Measurements from ENCODE around the gene SELENOI. TPM values are rescaled to one million over a fixed set of nuclear protein-coding genes. Genes with fewer than 3 reads are reported as not detected.

SELENOI gene
- total and polyA plus RNA-seq, 4 experiments from 2014 or later: 2.7 to 20.0 (median 11.4) TPM

- Histone ChIP-seq H3K27me3 (ENCODE audit: insufficient read depth, low read length) (no peaks in the 10 kb centered on the region), H3K4me1 (ENCODE audit: insufficient read depth, low read length) (peaks cover 8% of the 10 kb centered on the region), H3K9me3 (ENCODE audit: control insufficient read depth in 1 of 2, low read length in 2 of 2) (no peaks in the 10 kb centered on the region), H3K4me3 (ENCODE audit: low read length in 2 of 2) (no peak overlapping the region), H3K36me3 (ENCODE audit: insufficient read depth, low read length) (no peaks in the 10 kb centered on the region), H3K27ac (ENCODE audit: low read depth, low read length) (no peak overlapping the region)
- intact Hi-C loops (cut with micrococcal nuclease): loop anchor here (5.0 kb wide), 1 partner anchor 1046 kb away; no protein-coding TSS in a partner anchor
- ChIA-PET POLR2A (ENCODE audit: partially characterized antibody) (interaction anchor here (1.5 kb wide), 1 partner anchor 12 kb away, joined by 4 read pairs; no protein-coding TSS in a partner anchor), CTCF (ENCODE audit: partially characterized antibody) (no interaction called here)
- Mint-ChIP-seq H3K36me3 (no peaks in the 10 kb centered on the region), H3K27ac (no peak overlapping the region), H3K27me3 (no peaks in the 10 kb centered on the region), H3K4me3 (no peak overlapping the region), H3K9me3 (no peaks in the 10 kb centered on the region), H3K4me1 (peaks cover 7 to 10% (median 8%) of the 10 kb centered on the region in 4 donors)
- no peak for DNase-seq
Observed at GRCh38 chr2:26333293-26333692, 12.7 kb upstream of the SELENOI start.

- Histone ChIP-seq H3K36me3 (ENCODE audit: insufficient read depth, low read length) (no peaks in the 10 kb centered on the region), H3K4me3 (ENCODE audit: low read length in 2 of 2) (no peak overlapping the region), H3K9me3 (ENCODE audit: control insufficient read depth in 1 of 2, low read length in 2 of 2) (no peaks in the 10 kb centered on the region), H3K27me3 (ENCODE audit: insufficient read depth, low read length) (no peaks in the 10 kb centered on the region), H3K4me1 (ENCODE audit: insufficient read depth, low read length) (peaks cover 3% of the 10 kb centered on the region), H3K27ac (ENCODE audit: low read depth, low read length) (no peak overlapping the region)
- H3K36me3 Mint-ChIP-seq: peaks cover 0 to 7% of the 10 kb centered on the region in 2 donors
- no peak overlapping the region for H3K4me3 Mint-ChIP-seq
- no peak for DNase-seq
- intact Hi-C loops (cut with micrococcal nuclease): no loop called here
- H3K27me3 Mint-ChIP-seq: no peaks in the 10 kb centered on the region
- ChIA-PET CTCF (ENCODE audit: partially characterized antibody) (no interaction called here), POLR2A (ENCODE audit: partially characterized antibody) (no interaction called here)
- H3K27ac Mint-ChIP-seq: no peak overlapping the region
- no peaks in the 10 kb centered on the region for H3K9me3 Mint-ChIP-seq
- peaks cover 2 to 5% (median 2%) of the 10 kb centered on the region in 4 donors for H3K4me1 Mint-ChIP-seq
Observed at GRCh38 chr2:26335231-26335630, 10.7 kb upstream of the SELENOI start.

GRCh38 chr2:26336719-26337118 is 9.2 kb upstream of the SELENOI start:
- CTCF ChIA-PET (ENCODE audit: partially characterized antibody): no interaction called here
- no peaks in the 10 kb centered on the region for H3K9me3 Mint-ChIP-seq
- H3K27me3 Mint-ChIP-seq: no peaks in the 10 kb centered on the region
- H3K4me1 Mint-ChIP-seq: peaks cover 0 to 4% (median 1%) of the 10 kb centered on the region in 4 donors
- H3K36me3 ChIP-seq (ENCODE audit: insufficient read depth, low read length): no peaks in the 10 kb centered on the region
- no peak overlapping the region for H3K27ac ChIP-seq (ENCODE audit: low read depth, low read length)
- H3K36me3 Mint-ChIP-seq: peaks cover 0 to 7% of the 10 kb centered on the region in 2 donors
- no peaks in the 10 kb centered on the region for H3K4me1 ChIP-seq (ENCODE audit: insufficient read depth, low read length)
- no peak overlapping the region for H3K4me3 ChIP-seq (ENCODE audit: low read length in 2 of 2)
- intact Hi-C loops (cut with micrococcal nuclease): no loop called here
- POLR2A ChIA-PET (ENCODE audit: partially characterized antibody): no interaction called here
- no peak for DNase-seq
- H3K27me3 ChIP-seq (ENCODE audit: insufficient read depth, low read length): no peaks in the 10 kb centered on the region
- H3K4me3 Mint-ChIP-seq: no peak overlapping the region
- H3K27ac Mint-ChIP-seq: no peak overlapping the region
- H3K9me3 ChIP-seq (ENCODE audit: control insufficient read depth in 1 of 2, low read length in 2 of 2): no peaks in the 10 kb centered on the region

GRCh38 chr2:26337298-26337697 is 8.6 kb upstream of the SELENOI start:
- no peaks in the 10 kb centered on the region for H3K36me3 ChIP-seq (ENCODE audit: insufficient read depth, low read length)
- Mint-ChIP-seq H3K9me3 (no peaks in the 10 kb centered on the region), H3K27me3 (no peaks in the 10 kb centered on the region), H3K4me3 (no peak overlapping the region), H3K27ac (no peak overlapping the region), H3K4me1 (peaks cover 0 to 2% (median 0%) of the 10 kb centered on the region in 4 donors), H3K36me3 (peaks cover 0 to 7% of the 10 kb centered on the region in 2 donors)
- intact Hi-C loops (cut with micrococcal nuclease): no loop called here
- DNase-seq: no peak
- no peak overlapping the region for H3K27ac ChIP-seq (ENCODE audit: low read depth, low read length)
- no peaks in the 10 kb centered on the region for H3K27me3 ChIP-seq (ENCODE audit: insufficient read depth, low read length)
- no peak overlapping the region for H3K4me3 ChIP-seq (ENCODE audit: low read length in 2 of 2)
- H3K4me1 ChIP-seq (ENCODE audit: insufficient read depth, low read length): no peaks in the 10 kb centered on the region
- no peaks in the 10 kb centered on the region for H3K9me3 ChIP-seq (ENCODE audit: control insufficient read depth in 1 of 2, low read length in 2 of 2)
- ChIA-PET CTCF (ENCODE audit: partially characterized antibody) (no interaction called here), POLR2A (ENCODE audit: partially characterized antibody) (interaction anchor here (0.6 kb wide), 1 partner anchor 145 kb away, joined by 4 read pairs; no protein-coding TSS in a partner anchor)

- H3K4me3 Mint-ChIP-seq: no peak overlapping the region
- Histone ChIP-seq H3K4me3 (ENCODE audit: low read length in 2 of 2) (no peak overlapping the region), H3K9me3 (ENCODE audit: control insufficient read depth in 1 of 2, low read length in 2 of 2) (no peaks in the 10 kb centered on the region), H3K27ac (ENCODE audit: low read depth, low read length) (no peak overlapping the region), H3K36me3 (ENCODE audit: insufficient read depth, low read length) (no peaks in the 10 kb centered on the region), H3K27me3 (ENCODE audit: insufficient read depth, low read length) (no peaks in the 10 kb centered on the region), H3K4me1 (ENCODE audit: insufficient read depth, low read length) (peaks cover 14% of the 10 kb centered on the region)
- no peaks in the 10 kb centered on the region for H3K27me3 Mint-ChIP-seq
- peaks cover 10 to 21% (median 16%) of the 10 kb centered on the region in 4 donors for H3K4me1 Mint-ChIP-seq
- POLR2A ChIA-PET (ENCODE audit: partially characterized antibody): no interaction called here
- CTCF ChIA-PET (ENCODE audit: partially characterized antibody): no interaction called here
- H3K27ac Mint-ChIP-seq: peak overlapping the region in 1 of 7 donors; percentile 21
- DNase-seq: no peak
- intact Hi-C loops (cut with micrococcal nuclease): no loop called here
- H3K36me3 Mint-ChIP-seq: peaks cover 5 to 7% of the 10 kb centered on the region in 2 donors
- H3K9me3 Mint-ChIP-seq: no peaks in the 10 kb centered on the region
Observed at GRCh38 chr2:26340831-26341230, 5.1 kb upstream of the SELENOI start.

- intact Hi-C loops (cut with micrococcal nuclease): loop anchor here (1.0 to 5.0 kb wide), 5 partner anchors 45 to 1548 kb away; partner anchors contain the start of genes BABAM2, DNAJC27, HADHA and HADHB
- Histone ChIP-seq H3K27ac (ENCODE audit: low read depth, low read length) (peak overlapping the region; percentile 91), H3K9me3 (ENCODE audit: control insufficient read depth in 1 of 2, low read length in 2 of 2) (no peaks in the 10 kb centered on the region), H3K4me1 (ENCODE audit: insufficient read depth, low read length) (peaks cover 41% of the 10 kb centered on the region), H3K36me3 (ENCODE audit: insufficient read depth, low read length) (no peaks in the 10 kb centered on the region), H3K4me3 (ENCODE audit: low read length in 2 of 2) (peak overlapping the region; percentile 87 to 98), H3K27me3 (ENCODE audit: insufficient read depth, low read length) (no peaks in the 10 kb centered on the region)
- H3K4me3 Mint-ChIP-seq: peak overlapping the region; percentile 97 to 100 (median 98)
- ChIA-PET CTCF (ENCODE audit: partially characterized antibody) (interaction anchor here (1.2 to 1.4 kb wide), 2 partner anchors 13 to 14 kb away, joined by 4 to 6 read pairs; no protein-coding TSS in a partner anchor), POLR2A (ENCODE audit: partially characterized antibody) (interaction anchor here (0.7 to 3.1 kb wide), 11 partner anchors 12 to 466 kb away, joined by 3 to 32 read pairs (median 5); partner anchors contain the start of genes ASXL2, HADHA, HADHB and KIF3C)
- DNase-seq: peak in 1 of 5 donors; percentile 49
- H3K4me1 Mint-ChIP-seq: peaks cover 23 to 45% (median 33%) of the 10 kb centered on the region in 4 donors
- peaks cover 0 to 2% (median 0%) of the 10 kb centered on the region in 8 donors for H3K9me3 Mint-ChIP-seq
- H3K27me3 Mint-ChIP-seq: no peaks in the 10 kb centered on the region
- peaks cover 3 to 13% of the 10 kb centered on the region in 2 donors for H3K36me3 Mint-ChIP-seq
- peak overlapping the region; percentile 91 to 100 (median 100) for H3K27ac Mint-ChIP-seq
Observed at GRCh38 chr2:26344581-26345282, 1.2 kb upstream of the SELENOI start.

- intact Hi-C loops (cut with micrococcal nuclease): loop anchor here (1.0 to 5.0 kb wide), 5 partner anchors 46 to 1547 kb away; partner anchors contain the start of genes BABAM2, DNAJC27, HADHA and HADHB
- POLR2A ChIA-PET (ENCODE audit: partially characterized antibody): interaction anchor here (0.8 to 3.1 kb wide), 13 partner anchors 11 to 1553 kb away, joined by 3 to 32 read pairs (median 4); partner anchors contain the start of genes ASXL2, HADHA, HADHB and KIF3C
- Histone ChIP-seq H3K36me3 (ENCODE audit: insufficient read depth, low read length) (no peaks in the 10 kb centered on the region), H3K27ac (ENCODE audit: low read depth, low read length) (peak overlapping the region; percentile 91), H3K27me3 (ENCODE audit: insufficient read depth, low read length) (no peaks in the 10 kb centered on the region), H3K4me1 (ENCODE audit: insufficient read depth, low read length) (peaks cover 42% of the 10 kb centered on the region), H3K4me3 (ENCODE audit: low read length in 2 of 2) (peak overlapping the region; percentile 87 to 98), H3K9me3 (ENCODE audit: control insufficient read depth in 1 of 2, low read length in 2 of 2) (no peaks in the 10 kb centered on the region)
- DNase-seq: no peak
- Mint-ChIP-seq H3K36me3 (peaks cover 0 to 13% of the 10 kb centered on the region in 2 donors), H3K27ac (peak overlapping the region; percentile 91 to 100 (median 100)), H3K4me3 (peak overlapping the region; percentile 97 to 100 (median 98)), H3K27me3 (no peaks in the 10 kb centered on the region), H3K9me3 (peaks cover 0 to 2% (median 0%) of the 10 kb centered on the region in 8 donors), H3K4me1 (peaks cover 23 to 45% (median 33%) of the 10 kb centered on the region in 4 donors)
- CTCF ChIA-PET (ENCODE audit: partially characterized antibody): interaction anchor here (1.2 kb wide), 1 partner anchor 15 kb away, joined by 6 read pairs; no protein-coding TSS in a partner anchor
Observed at GRCh38 chr2:26345283-26345544, 729 bp upstream of the SELENOI start.
